ENCODE measurements around the gene PAQR5.

PAQR5 gene

GRCh38 chr15:69394556-69395282, 96.0 kb downstream of the PAQR5 start:
- peak; percentile 42 to 80 for DNase-seq

- DNase-seq = no peak
Measured at GRCh38 chr15:69395460-69395859, 96.7 kb downstream of the PAQR5 start.

GRCh38 chr15:69395991-69396390, 97.3 kb downstream of the PAQR5 start:
- DNase-seq = peak; percentile 43 to 71

- DNase-seq = peak; percentile 71 to 82
Measured at GRCh38 chr15:69398491-69398891, 99.8 kb downstream of the PAQR5 start.

GRCh38 chr15:69400850-69401249, 102.1 kb downstream of the PAQR5 start:
- DNase-seq = peak in 1 of 2 experiments; percentile 17

GRCh38 chr15:69402816-69403215, 104.1 kb downstream of the PAQR5 start:
- DNase-seq = no peak

- DNase-seq = peak; percentile 40 to 86
Measured at GRCh38 chr15:69403594-69403993, 104.9 kb downstream of the PAQR5 start.

- no peak for DNase-seq
Measured at GRCh38 chr15:69405110-69405509, 106.4 kb downstream of the PAQR5 start.

- no peak for DNase-seq
Measured at GRCh38 chr15:69407719-69408400, 109.1 kb downstream of the PAQR5 start.

GRCh38 chr15:69408841-69409240, 110.1 kb downstream of the PAQR5 start:
- DNase-seq = no peak

- peak; percentile 57 to 79 for DNase-seq
Measured at GRCh38 chr15:69410248-69410874, 111.6 kb downstream of the PAQR5 start.

- DNase-seq = no peak
Measured at GRCh38 chr15:69412274-69412673, 113.6 kb downstream of the PAQR5 start.

GRCh38 chr15:69412701-69413100, 114.0 kb downstream of the PAQR5 start:
- no peak for DNase-seq

- peak; percentile 94 for DNase-seq
Measured at GRCh38 chr15:69413822-69414700, 115.3 kb downstream of the PAQR5 start, which contains the start of gene KIF23. TSS of gene KIF23 (plus strand) at chr15:69414349. CDS start at chr15:69414466, 117 bp downstream.

- DNase-seq = peak in 1 of 2 experiments; percentile 51
Measured at GRCh38 chr15:69414701-69415167, 116.0 kb downstream of the PAQR5 start.

- DNase-seq = no peak
Measured at GRCh38 chr15:69415381-69415780, 116.7 kb downstream of the PAQR5 start.

GRCh38 chr15:69417581-69417980, 118.9 kb downstream of the PAQR5 start:
- DNase-seq = no peak

GRCh38 chr15:69421498-69421897, 122.8 kb downstream of the PAQR5 start:
- DNase-seq = no peak

GRCh38 chr15:69422336-69422895, 123.7 kb downstream of the PAQR5 start:
- no peak for DNase-seq

- DNase-seq = no peak
Measured at GRCh38 chr15:69424001-69424400, 125.3 kb downstream of the PAQR5 start.

GRCh38 chr15:69424748-69425413, 126.2 kb downstream of the PAQR5 start:
- no peak for DNase-seq

- DNase-seq = no peak
Measured at GRCh38 chr15:69433831-69434230, 135.1 kb downstream of the PAQR5 start.

Measured in NCI-H524 (cell line).